Fibroblast of villous mesenchyme (primary cell): ENCODE results near the gene MTUS2. TPM values are rescaled to one million over a fixed set of nuclear protein-coding genes. Genes with fewer than 3 reads are reported as not detected.

ENCODE experiments used
- DNase-seq: peaks from one replicate; pipeline ENCODE4 v3.0.0-alpha.2; 2010; ENCODE audit warnings: low read depth
- H3K4me3 ChIP-seq: 2 replicates; pipeline ENCODE4 v1.5.1; 2011; ENCODE audit warnings: low read depth, mild to moderate bottlenecking, low read length
- CTCF ChIP-seq: IDR thresholded peaks from 2 replicates; pipeline ENCODE4 v1.5.1; 2012; ENCODE audit warnings: low read depth, mild to moderate bottlenecking, low read length; ENCODE audit not compliant: insufficient read depth
- total RNA-seq: library from RNA; depleted of rRNA; stranded (reverse); fragments of >200 nt; gene quantifications from 2 replicates; pipeline ENCODE4 v1.2.3, GENCODE V29; 2012

MTUS2 gene
- total RNA-seq, 1 donor: 1.3 TPM

GRCh38 chr13:29523199-29523961, 703.2 kb downstream of the MTUS2 start:
- no peak for DNase-seq
- H3K4me3 ChIP-seq: no peak overlapping the region
- TF ChIP-seq CTCF: no peak

- TF ChIP-seq CTCF: no peak
- DNase-seq: no peak
- no peak overlapping the region for H3K4me3 ChIP-seq
Observed at GRCh38 chr13:29524176-29524575, 704.0 kb downstream of the MTUS2 start.

GRCh38 chr13:29524641-29525040, 704.5 kb downstream of the MTUS2 start:
- DNase-seq: no peak
- TF ChIP-seq CTCF: no peak
- H3K4me3 ChIP-seq: no peak overlapping the region

GRCh38 chr13:29525757-29526156, 705.6 kb downstream of the MTUS2 start:
- no peak for TF ChIP-seq CTCF
- DNase-seq: no peak
- H3K4me3 ChIP-seq: no peak overlapping the region

- no peak overlapping the region for H3K4me3 ChIP-seq
- TF ChIP-seq CTCF: no peak
- no peak for DNase-seq
Observed at GRCh38 chr13:29526741-29527140, 706.6 kb downstream of the MTUS2 start.

- TF ChIP-seq CTCF: no peak
- H3K4me3 ChIP-seq: no peak overlapping the region
- DNase-seq: no peak
Observed at GRCh38 chr13:29527511-29527910, 707.4 kb downstream of the MTUS2 start.

GRCh38 chr13:29527916-29528315, 707.8 kb downstream of the MTUS2 start:
- no peak overlapping the region for H3K4me3 ChIP-seq
- TF ChIP-seq CTCF: no peak
- DNase-seq: no peak
